ENCODE measurements around the gene CLVS2.

CLVS2 gene

GRCh38 chr6:123085403-123085802, 89.4 kb downstream of the CLVS2 start:
- Histone ChIP-seq H3K9me3 (ENCODE audit: severe bottlenecking) (no peaks in the 10 kb centered on the region), H3K36me3 (no peaks in the 10 kb centered on the region), H3K27ac (no peak overlapping the region), H3K27me3 (ENCODE audit: insufficient read depth, low read depth, severe bottlenecking) (no peaks in the 10 kb centered on the region), H3K4me3 (ENCODE audit: low read depth, low read length) (no peak overlapping the region)
- TF ChIP-seq, protein P1, sequence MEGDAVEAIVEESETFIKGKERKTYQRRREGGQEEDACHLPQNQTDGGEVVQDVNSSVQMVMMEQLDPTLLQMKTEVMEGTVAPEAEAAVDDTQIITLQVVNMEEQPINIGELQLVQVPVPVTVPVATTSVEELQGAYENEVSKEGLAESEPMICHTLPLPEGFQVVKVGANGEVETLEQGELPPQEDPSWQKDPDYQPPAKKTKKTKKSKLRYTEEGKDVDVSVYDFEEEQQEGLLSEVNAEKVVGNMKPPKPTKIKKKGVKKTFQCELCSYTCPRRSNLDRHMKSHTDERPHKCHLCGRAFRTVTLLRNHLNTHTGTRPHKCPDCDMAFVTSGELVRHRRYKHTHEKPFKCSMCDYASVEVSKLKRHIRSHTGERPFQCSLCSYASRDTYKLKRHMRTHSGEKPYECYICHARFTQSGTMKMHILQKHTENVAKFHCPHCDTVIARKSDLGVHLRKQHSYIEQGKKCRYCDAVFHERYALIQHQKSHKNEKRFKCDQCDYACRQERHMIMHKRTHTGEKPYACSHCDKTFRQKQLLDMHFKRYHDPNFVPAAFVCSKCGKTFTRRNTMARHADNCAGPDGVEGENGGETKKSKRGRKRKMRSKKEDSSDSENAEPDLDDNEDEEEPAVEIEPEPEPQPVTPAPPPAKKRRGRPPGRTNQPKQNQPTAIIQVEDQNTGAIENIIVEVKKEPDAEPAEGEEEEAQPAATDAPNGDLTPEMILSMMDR (IDR thresholded peaks at IDR 0.05; ENCODE audit: low read depth, low read length) = no peak
- DNase-seq = no peak

DNA sequence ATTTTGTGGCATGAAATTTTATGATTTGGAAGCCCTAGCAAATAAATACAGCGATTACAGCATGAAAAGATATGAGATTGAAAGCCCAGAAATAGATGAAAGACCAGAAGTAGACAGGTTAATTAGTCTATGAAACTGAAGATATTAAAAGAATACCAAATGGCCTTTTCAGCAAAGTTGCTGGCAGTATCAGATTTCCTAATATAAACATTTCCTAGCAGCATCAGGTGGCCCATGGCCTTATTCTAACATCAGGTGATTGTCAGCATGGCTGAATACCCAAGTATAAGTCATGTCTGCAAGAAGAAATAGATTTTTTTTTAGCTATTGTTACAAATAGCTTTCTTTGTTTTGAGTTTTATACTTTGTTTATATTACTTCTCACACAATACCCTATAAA, 93.2 kb downstream of the CLVS2 start:
- Histone ChIP-seq H3K36me3 (no peaks in the 10 kb centered on the region), H3K4me3 (ENCODE audit: low read depth, low read length) (no peak overlapping the region), H3K9me3 (ENCODE audit: severe bottlenecking) (no peaks in the 10 kb centered on the region), H3K27ac (no peak overlapping the region), H3K27me3 (ENCODE audit: insufficient read depth, low read depth, severe bottlenecking) (no peaks in the 10 kb centered on the region)
- no peak for DNase-seq
- TF ChIP-seq, protein P1 (IDR thresholded peaks at IDR 0.05; ENCODE audit: low read depth, low read length) = no peak

- no peak overlapping the region for H3K4me3 ChIP-seq (ENCODE audit: low read depth, low read length)
- H3K36me3 ChIP-seq = no peaks in the 10 kb centered on the region
- TF ChIP-seq, protein P1 (IDR thresholded peaks at IDR 0.05; ENCODE audit: low read depth, low read length) = no peak
- H3K27ac ChIP-seq = no peak overlapping the region
- no peaks in the 10 kb centered on the region for H3K27me3 ChIP-seq (ENCODE audit: insufficient read depth, low read depth, severe bottlenecking)
- H3K9me3 ChIP-seq (ENCODE audit: severe bottlenecking) = no peaks in the 10 kb centered on the region
- DNase-seq = no peak
Measured at GRCh38 chr6:123091091-123091895, 95.3 kb downstream of the CLVS2 start.

GRCh38 chr6:123091896-123092271, 95.8 kb downstream of the CLVS2 start:
- Histone ChIP-seq H3K27ac (no peak overlapping the region), H3K27me3 (ENCODE audit: insufficient read depth, low read depth, severe bottlenecking) (no peaks in the 10 kb centered on the region)
- no peak for DNase-seq

DNA sequence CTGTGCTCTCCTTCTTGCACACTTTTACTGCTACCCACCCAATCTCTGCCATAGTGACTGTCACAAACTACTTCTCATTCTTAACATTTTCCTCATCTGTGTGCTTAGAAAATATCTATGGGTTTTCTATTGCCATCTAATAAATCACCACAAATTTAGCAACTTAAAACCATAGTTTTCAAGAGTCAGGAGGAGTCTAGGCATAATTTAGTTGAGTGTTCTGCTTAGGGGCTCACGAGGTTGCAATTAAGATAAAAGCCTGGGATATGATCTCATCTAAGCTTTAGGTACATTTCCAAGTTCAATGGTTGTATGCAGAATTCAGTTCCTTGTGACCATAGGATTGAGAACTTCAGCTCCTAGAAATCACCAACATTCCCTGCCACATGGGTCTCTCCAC, 98.8 kb downstream of the CLVS2 start:
- no peaks in the 10 kb centered on the region for H3K9me3 ChIP-seq (ENCODE audit: severe bottlenecking)
- H3K27me3 ChIP-seq (ENCODE audit: insufficient read depth, low read depth, severe bottlenecking) = no peaks in the 10 kb centered on the region
- no peak for DNase-seq
- peak overlapping the region; percentile 36; the same call in 1 of the 2 replicates for H3K27ac ChIP-seq
- TF ChIP-seq, protein P1 (IDR thresholded peaks at IDR 0.05; ENCODE audit: low read depth, low read length) = no peak
- no peak overlapping the region for H3K4me3 ChIP-seq (ENCODE audit: low read depth, low read length)
- H3K36me3 ChIP-seq = no peaks in the 10 kb centered on the region

More at GRCh38 chr6:123091896-123092271, 95.8 kb downstream of the CLVS2 start:
- TF ChIP-seq, protein P1 (IDR thresholded peaks at IDR 0.05; ENCODE audit: low read depth, low read length) = no peak
- Histone ChIP-seq H3K9me3 (ENCODE audit: severe bottlenecking) (no peaks in the 10 kb centered on the region), H3K4me3 (ENCODE audit: low read depth, low read length) (no peak overlapping the region), H3K36me3 (no peaks in the 10 kb centered on the region)

DNA sequence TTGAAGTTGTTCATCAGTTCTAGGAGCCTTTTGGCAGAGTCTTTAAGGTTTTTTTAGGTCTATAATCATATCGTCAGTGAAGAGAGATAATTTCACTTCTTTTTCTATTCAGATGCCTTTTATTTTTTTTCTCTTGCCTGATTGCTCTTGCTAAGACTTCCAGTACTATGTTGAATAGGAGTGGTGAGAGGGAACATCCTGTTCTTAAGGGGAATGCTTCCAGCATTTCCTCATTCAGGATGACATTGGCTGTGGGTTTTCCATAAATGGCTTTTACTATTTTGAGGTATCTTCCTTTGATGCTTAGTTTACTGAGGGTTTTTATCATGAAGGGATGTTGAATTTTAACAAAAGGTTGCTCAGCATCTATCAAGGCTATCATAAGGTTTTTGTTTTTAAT, 109.5 kb downstream of the CLVS2 start:
- Histone ChIP-seq H3K4me3 (ENCODE audit: low read depth, low read length) (no peak overlapping the region), H3K27me3 (ENCODE audit: insufficient read depth, low read depth, severe bottlenecking) (no peaks in the 10 kb centered on the region), H3K9me3 (ENCODE audit: severe bottlenecking) (no peaks in the 10 kb centered on the region), H3K36me3 (no peaks in the 10 kb centered on the region), H3K27ac (no peak overlapping the region)
- no peak for DNase-seq
- TF ChIP-seq, protein P1 (IDR thresholded peaks at IDR 0.05; ENCODE audit: low read depth, low read length) = no peak
